ENCODE data around the gene GRID2. TPM values are rescaled to one million over a fixed set of nuclear protein-coding genes. Genes with fewer than 3 reads are reported as not detected.

The GRID2 gene
- total and polyA plus RNA-seq, 9 of the 15 experiments (the other 6 are each of a cell fraction or from before 2014, with no cell fraction given), result 0.04 TPM; not detected in 7

DNA sequence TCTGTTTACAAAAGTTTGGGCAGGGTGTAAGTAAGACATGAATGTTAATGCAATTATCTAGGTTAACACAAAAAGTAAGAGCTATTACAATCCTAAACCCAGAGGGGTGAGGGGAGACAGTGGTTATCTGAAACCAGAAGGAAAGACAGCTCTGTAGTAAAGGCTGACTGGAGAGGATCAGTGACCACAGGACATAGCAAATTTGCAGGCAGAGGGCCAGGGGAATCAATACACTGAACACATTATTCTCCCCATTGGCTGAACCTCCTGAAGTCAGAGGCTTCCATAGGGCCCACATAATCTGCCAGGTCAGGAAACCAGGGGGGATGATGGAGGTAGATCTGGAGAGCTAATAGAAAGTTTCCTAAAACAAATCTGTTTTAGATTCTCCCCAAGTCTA is 835.4 kb downstream of the GRID2 start:
- POLR2A ChIA-PET, result no interaction called here
- no TSS peak for BruUV-seq (replicated peaks)
- Histone ChIP-seq H3K36me3 (ENCODE audit: control insufficient read depth, insufficient read depth, low read length) (no peaks in the 10 kb centered on the region), H3K27ac (ENCODE audit: extremely low read depth, low read depth, low read length) (no peak overlapping the region), H3K27me3 (ENCODE audit: control insufficient read depth in 2 of 2, insufficient read depth in 2 of 2, low read length in 2 of 2) (no peaks in the 10 kb centered on the region), H3K9me3 (replicated peaks; ENCODE audit: control insufficient read depth, insufficient read depth, low read depth, low read length) (no peaks in the 10 kb centered on the region), H3K4me3 (no peak overlapping the region), H3K4me2 (ENCODE audit: insufficient read depth, low read length) (no peak overlapping the region), H3K9me1 (ENCODE audit: control insufficient read depth, insufficient read depth, low read length) (no peaks in the 10 kb centered on the region), H3K4me1 (replicated peaks in 1 of 2; ENCODE audit: control insufficient read depth in 2 of 2, insufficient read depth in 2 of 2, low read length in 2 of 2) (no peaks in the 10 kb centered on the region), H4K20me1 (replicated peaks; ENCODE audit: control insufficient read depth, insufficient read depth, low read length) (no peaks in the 10 kb centered on the region), H3K9ac (ENCODE audit: insufficient read depth in 1 of 2, low read depth in 2 of 2, low read length in 2 of 2) (no peak overlapping the region), H2AFZ (ENCODE audit: low read depth, low read length) (no peak overlapping the region), H3K79me2 (ENCODE audit: control insufficient read depth, insufficient read depth, low read length) (no peaks in the 10 kb centered on the region)
- FAIRE-seq, result no peak
- ATAC-seq, result no peak
- CTCF ChIA-PET (ENCODE audit: low intra/inter-chr PET ratio), result no interaction called here
- intact Hi-C loops (cut with micrococcal nuclease), result no loop called here
- in situ Hi-C loops (cut with MboI), result no loop called here
- TF ChIP-seq ZNF316 (IDR thresholded peaks at IDR 0.05), result no peak
- DNase-seq (ENCODE audit: extremely low read depth in 1 of 4, low spot score in 3 of 4), result no peak

GRCh38 chr4:93143902-93144301 is 840.1 kb downstream of the GRID2 start:
- H3K9me3 ChIP-seq (replicated peaks; ENCODE audit: control insufficient read depth, insufficient read depth, low read depth, low read length), result no peaks in the 10 kb centered on the region
- H3K4me1 ChIP-seq (replicated peaks in 1 of 2; ENCODE audit: control insufficient read depth in 2 of 2, insufficient read depth in 2 of 2, low read length in 2 of 2), result no peaks in the 10 kb centered on the region
- no peaks in the 10 kb centered on the region for H3K27me3 ChIP-seq (ENCODE audit: control insufficient read depth in 2 of 2, insufficient read depth in 2 of 2, low read length in 2 of 2)
- H3K79me2 ChIP-seq (ENCODE audit: control insufficient read depth, insufficient read depth, low read length), result no peaks in the 10 kb centered on the region
- no peak overlapping the region for H3K4me2 ChIP-seq (ENCODE audit: insufficient read depth, low read length)
- in situ Hi-C loops (cut with MboI) (no loop called here), intact Hi-C loops (cut with micrococcal nuclease) (no loop called here)
- H3K4me3 ChIP-seq, result no peak overlapping the region
- no peaks in the 10 kb centered on the region for H3K36me3 ChIP-seq (ENCODE audit: control insufficient read depth, insufficient read depth, low read length)
- H3K9me1 ChIP-seq (ENCODE audit: control insufficient read depth, insufficient read depth, low read length), result no peaks in the 10 kb centered on the region
- TF ChIP-seq HOMEZ (CRISPR knock-in tag; IDR thresholded peaks at IDR 0.05) (no peak), BRF1 (IDR thresholded peaks at IDR 0.05; ENCODE audit: borderline replicate concordance, extremely low read depth, insufficient read length) (no peak)
- WGBS (ENCODE audit: insufficient coverage, low coverage, missing lambda C conversion rate), result 3% methylated on average over 3 of the region's 3 CpGs
- POLR2A ChIA-PET, result no interaction called here
- BruUV-seq (replicated peaks), result no TSS peak
- CTCF ChIA-PET (ENCODE audit: low intra/inter-chr PET ratio), result no interaction called here
- no peak overlapping the region for H3K9ac ChIP-seq (ENCODE audit: insufficient read depth in 1 of 2, low read depth in 2 of 2, low read length in 2 of 2)
- no peaks in the 10 kb centered on the region for H4K20me1 ChIP-seq (replicated peaks; ENCODE audit: control insufficient read depth, insufficient read depth, low read length)
- no peak overlapping the region for H3K27ac ChIP-seq (ENCODE audit: extremely low read depth, low read depth, low read length)
- H2AFZ ChIP-seq (ENCODE audit: low read depth, low read length), result no peak overlapping the region
- DNase-seq (ENCODE audit: extremely low read depth in 1 of 4, low spot score in 3 of 4), result no peak
- FAIRE-seq, result no peak
- no peak for ATAC-seq
